H9 (cell line): ENCODE data around the gene ARAP1. TPM values are rescaled to one million over a fixed set of nuclear protein-coding genes. Genes with fewer than 3 reads are reported as not detected.

Source experiments
- DNase-seq: peaks from one replicate; pipeline ENCODE4 v3.0.0-alpha.2; 2017
- H2AFZ ChIP-seq: one replicate; pipeline ENCODE4 v1.6.1; 2013; ENCODE audit warnings: mild to moderate bottlenecking, low read length, control low read depth, moderate library complexity
- H2AK5ac ChIP-seq: 2 replicates; pipeline ENCODE4 v1.6.1; 2013; ENCODE audit warnings: low read length, control low read depth, mixed read lengths; ENCODE audit not compliant: insufficient read length
- H2BK120ac ChIP-seq: one replicate; pipeline ENCODE4 v1.6.1; 2013; ENCODE audit warnings: low read depth, mild to moderate bottlenecking, low read length, control low read depth, inconsistent platforms; ENCODE audit not compliant: poor library complexity, severe bottlenecking
- H2BK12ac ChIP-seq: 2 replicates; pipeline ENCODE4 v1.6.1; 2013; ENCODE audit warnings: low read length, control low read depth, mixed read lengths, low read depth; ENCODE audit not compliant: insufficient read length
- H2BK15ac ChIP-seq: 2 replicates; pipeline ENCODE4 v1.6.1; 2013; ENCODE audit warnings: low read depth, low read length, control low read depth
- H2BK20ac ChIP-seq: one replicate; pipeline ENCODE4 v1.6.1; 2013; ENCODE audit warnings: low read depth, mild to moderate bottlenecking, low read length, control low read depth, inconsistent platforms; ENCODE audit not compliant: poor library complexity, severe bottlenecking
- H2BK5ac ChIP-seq: 2 replicates; pipeline ENCODE4 v1.6.1; 2013; ENCODE audit warnings: low read length, control low read depth, mixed read lengths; ENCODE audit not compliant: insufficient read length
- H3K14ac ChIP-seq: 2 replicates; pipeline ENCODE4 v1.6.1; 2013; ENCODE audit warnings: low read length, control low read depth; ENCODE audit not compliant: insufficient read depth
- H3K18ac ChIP-seq: 2 replicates; pipeline ENCODE4 v1.6.1; 2013; ENCODE audit warnings: low read depth, mild to moderate bottlenecking, mixed read lengths, low read length, control low read depth; ENCODE audit not compliant: insufficient read length
- H3K23ac ChIP-seq: 2 replicates; pipeline ENCODE4 v1.6.1; 2013; ENCODE audit warnings: low read length, control low read depth, mixed read lengths, low read depth; ENCODE audit not compliant: insufficient read length
- H3K23me2 ChIP-seq: 2 replicates; pipeline ENCODE4 v1.6.1; 2013; ENCODE audit warnings: low read depth, mild to moderate bottlenecking, mixed read lengths, low read length, control low read depth; ENCODE audit not compliant: insufficient read length, poor library complexity, severe bottlenecking
- H3K27ac ChIP-seq: 2 replicates; pipeline ENCODE4 v1.5.1; 2013; ENCODE audit warnings: low read length, control low read depth, mixed read lengths, low read depth; ENCODE audit not compliant: insufficient read length
- H3K27me3 ChIP-seq: 2 replicates; pipeline ENCODE4 v1.6.1; 2013; ENCODE audit warnings: low read length, control low read depth, inconsistent platforms; ENCODE audit not compliant: insufficient read depth
- H3K4ac ChIP-seq: 2 replicates; pipeline ENCODE4 v1.6.1; 2013; ENCODE audit warnings: low read depth, mild to moderate bottlenecking, control low read depth, inconsistent platforms, low read length, moderate library complexity
- H3K4me1 ChIP-seq: 2 replicates; pipeline ENCODE4 v1.6.1; 2013; ENCODE audit warnings: low read length, control low read depth, inconsistent platforms; ENCODE audit not compliant: insufficient read depth
- H3K4me2 ChIP-seq: 2 replicates; pipeline ENCODE4 v1.6.1; 2013; ENCODE audit warnings: low read length, control low read depth, mixed read lengths; ENCODE audit not compliant: insufficient read length, insufficient read depth
- H3K56ac ChIP-seq: 2 replicates; pipeline ENCODE4 v1.6.1; 2013; ENCODE audit warnings: low read depth, mild to moderate bottlenecking, mixed read lengths, low read length, control low read depth; ENCODE audit not compliant: insufficient read length
- H3K79me1 ChIP-seq: 2 replicates; pipeline ENCODE4 v1.6.1; 2013; ENCODE audit warnings: low read depth, mild to moderate bottlenecking, moderate library complexity, low read length, control low read depth, inconsistent platforms; ENCODE audit not compliant: insufficient read depth, poor library complexity, severe bottlenecking
- H3K79me2 ChIP-seq: 2 replicates; pipeline ENCODE4 v1.6.1; 2013; ENCODE audit warnings: low read length, control low read depth, inconsistent platforms; ENCODE audit not compliant: insufficient read depth
- H3K9ac ChIP-seq: 2 replicates; pipeline ENCODE4 v1.6.1; 2013; ENCODE audit warnings: low read length, control low read depth, mixed read lengths; ENCODE audit not compliant: insufficient read length; ENCODE audit errors: extremely low read depth
- H3K9me3 ChIP-seq: one replicate; pipeline ENCODE4 v1.6.1; 2013; ENCODE audit warnings: low read depth, low read length, inconsistent platforms; ENCODE audit not compliant: control insufficient read depth
- H3T11ph ChIP-seq: one replicate; pipeline ENCODE4 v1.6.1; 2013; ENCODE audit warnings: mild to moderate bottlenecking, low read length, control low read depth, inconsistent platforms
- H4K20me1 ChIP-seq: one replicate; pipeline ENCODE4 v1.6.1; 2013; ENCODE audit not compliant: control insufficient read depth, insufficient read length, insufficient read depth
- H4K5ac ChIP-seq: 2 replicates; pipeline ENCODE4 v1.6.1; 2013; ENCODE audit warnings: low read depth, mild to moderate bottlenecking, mixed read lengths, low read length, control low read depth; ENCODE audit not compliant: insufficient read length
- H4K8ac ChIP-seq: replicated peaks from 2 replicates; pipeline ENCODE4 v1.6.1; 2013; ENCODE audit warnings: low read length, control low read depth, mixed read lengths, low read depth; ENCODE audit not compliant: insufficient read length
- H4K91ac ChIP-seq: 2 replicates; pipeline ENCODE4 v1.6.1; 2013; ENCODE audit warnings: low read depth, mild to moderate bottlenecking, moderate library complexity, mixed read lengths, low read length, control low read depth; ENCODE audit not compliant: insufficient read length
- H3K27ac Mint-ChIP-seq, 3 experiments: 2 replicates in 2 of 3; 3 replicates in 1 of 3; pipeline ENCODE4 v1.8.0; 2020 to 2021; ENCODE audit warnings: mixed read lengths in 3 of 3, mild to moderate bottlenecking in 1 of 3, moderate library complexity in 1 of 3
- H3K27me3 Mint-ChIP-seq: 2 replicates; pipeline ENCODE4 v1.8.0; 2021; ENCODE audit warnings: low read depth, mild to moderate bottlenecking, moderate library complexity, mixed read lengths
- H3K36me3 Mint-ChIP-seq, 3 experiments: 2 replicates in 2 of 3; 3 replicates in 1 of 3; pipeline ENCODE4 v1.8.0; 2020 to 2021; ENCODE audit warnings: low read depth in 3 of 3, mixed read lengths in 3 of 3; ENCODE audit not compliant: insufficient read depth in 1 of 3
- H3K4me1 Mint-ChIP-seq, 2 experiments: 2 replicates each; pipeline ENCODE4 v1.8.0; 2020; ENCODE audit warnings: mixed read lengths in 2 of 2
- H3K4me3 Mint-ChIP-seq, 2 experiments: 2 replicates in 1 of 2; 3 replicates in 1 of 2; pipeline ENCODE4 v1.8.0; 2020 to 2021; ENCODE audit warnings: mild to moderate bottlenecking in 2 of 2, mixed read lengths in 2 of 2, moderate library complexity in 1 of 2
- H3K9me3 Mint-ChIP-seq, 2 experiments: 2 replicates in 1 of 2; 3 replicates in 1 of 2; pipeline ENCODE4 v1.8.0; 2020; ENCODE audit warnings: mild to moderate bottlenecking in 2 of 2, mixed read lengths in 2 of 2, moderate library complexity in 1 of 2
- CTCF ChIP-seq: fragments of 200-600 bp; sonication (generic); conservative IDR thresholded peaks from 3 replicates; pipeline ENCODE4 v1.8.0; 2021; ENCODE audit warnings: antibody characterized with exemption, mild to moderate bottlenecking
- WGBS: extraction: QIAGEN DNeasy Blood & Tissue Kit; methylation state at CpG from one replicate; pipeline ENCODE4 v1.1.7; 2013; ENCODE audit warnings: missing lambda C conversion rate, low lambda C conversion rate, mixed read lengths; ENCODE audit not compliant: insufficient read length; ENCODE audit errors: extremely low coverage; 5-methylcytosine and 5-hydroxymethylcytosine counted together
- total RNA-seq: library from RNA; stranded (reverse); gene quantifications from 2 replicates; pipeline ENCODE4 v1.2.1, GENCODE V29; 2021

The ARAP1 gene
- total RNA-seq, 1 experiment from 2014 or later, result 59.4 TPM

- TF ChIP-seq CTCF, result no peak
- Histone ChIP-seq H2BK20ac (no peak overlapping the region), H2BK15ac (no peak overlapping the region), H4K5ac (no peak overlapping the region), H3K4me1 (peaks cover 5% of the 10 kb centered on the region; the same call in 1 of the 2 replicates), H2BK5ac (no peak overlapping the region), H3K4me2 (no peak overlapping the region), H3K9me3 (no peaks in the 10 kb centered on the region), H3K18ac (no peak overlapping the region), H3K4ac (no peak overlapping the region), H3K23ac (no peak overlapping the region), H3K79me2 (no peaks in the 10 kb centered on the region), H2AK5ac (no peak overlapping the region), H3K27me3 (peaks cover 23% of the 10 kb centered on the region; the same call in 1 of the 2 replicates), H4K20me1 (no peaks in the 10 kb centered on the region), H2BK120ac (no peak overlapping the region), H3K79me1 (no peaks in the 10 kb centered on the region), H4K8ac (no peak overlapping the region), H3K14ac (no peak overlapping the region), H3K56ac (no peak overlapping the region), H3K27ac (no peak overlapping the region), H2BK12ac (no peak overlapping the region), H2AFZ (no peak overlapping the region), H3K23me2 (no peaks in the 10 kb centered on the region), H3T11ph (no peak overlapping the region), H4K91ac (no peak overlapping the region), H3K9ac (no peak overlapping the region)
- Mint-ChIP-seq H3K4me3 (no peak overlapping the region), H3K4me1 (peaks cover 30 to 40% of the 10 kb centered on the region in 2 experiments), H3K27me3 (peaks cover 14% of the 10 kb centered on the region), H3K9me3 (0 out of 5 replicates have a peak, but pooled peaks cover 0 to 2% of the 10 kb centered on the region in 2 experiments), H3K27ac (no peak overlapping the region; a peak in 1 of 7 replicates), H3K36me3 (0 out of 7 replicates have a peak, but pooled peaks cover 0 to 1% (median 0%) of the 10 kb centered on the region in 3 experiments)
- WGBS, result no CpG with 5 or more reads among the region's 2 CpGs
- no peak for DNase-seq
Observed at GRCh38 chr11:72637198-72637597, 115.0 kb downstream of the ARAP1 start.
